Testis (tissue), 2 donors: ENCODE results near the gene MAN1C1.

Experiments
- CTCF ChIP-seq, 3 experiments: fragments of 450-650 bp in 2 of 3; fragments of 200-600 bp in 1 of 3; sonication (generic) in 1 of 3; IDR thresholded peaks; one replicate each; pipeline ENCODE4 v1.5.1; 2016 to 2019; ENCODE audit warnings: antibody characterized with exemption in 3 of 3, mild to moderate bottlenecking in 2 of 3, moderate library complexity in 1 of 3
- POLR2A ChIP-seq: fragments of 450-650 bp; IDR thresholded peaks from one replicate; pipeline ENCODE4 v1.6.1; 2017; ENCODE audit warnings: antibody characterized with exemption, mild to moderate bottlenecking, moderate library complexity

- TF ChIP-seq CTCF (IDR thresholded peaks at IDR 0.05): no peak
- no peak for TF ChIP-seq POLR2A
Measured at GRCh38 chr1:25687221-25688017, 70.8 kb downstream of the MAN1C1 start.
